Gastrocnemius medialis (tissue), 4 donors: ENCODE measurements around the gene ATP11B. TPM values are rescaled to one million over a fixed set of nuclear protein-coding genes. Genes with fewer than 3 reads are reported as not detected.

Source experiments
- ATAC-seq, 2 donors: fragments of 150-250 bp; one replicate each; pipeline ENCODE4 v1.9.1; 2016
- DNase-seq, 2 donors: peaks; one replicate each; pipeline ENCODE4 v3.0.0-alpha.2; 2019
- H3K27ac ChIP-seq, 4 donors: fragments of 200-600 bp; sonication (generic); 1 replicate in 1 of 4; 2 replicates in 3 of 4; pipeline ENCODE4 v1.5.1; 2016 to 2018; ENCODE audit warnings: mild to moderate bottlenecking in 2 of 4, moderate library complexity in 1 of 4
- H3K27me3 ChIP-seq, 3 donors: fragments of 200-600 bp; sonication (generic) in 2 of 3; 1 replicate in 1 of 3; 2 replicates in 2 of 3; pipeline versions ENCODE4 v1.5.1 to v1.6.0; 2016 to 2019; ENCODE audit warnings: mild to moderate bottlenecking in 1 of 3, moderate library complexity in 1 of 3
- H3K36me3 ChIP-seq, 2 donors: fragments of 200-600 bp; sonication (generic) in 1 of 2; one replicate each; pipeline ENCODE4 v1.5.1; 2017 to 2018
- H3K4me1 ChIP-seq, 2 donors: fragments of 200-600 bp; sonication (generic) in 1 of 2; one replicate each; pipeline ENCODE4 v1.5.1; 2016 to 2017; ENCODE audit warnings: mild to moderate bottlenecking in 2 of 2
- H3K4me3 ChIP-seq, 4 donors: fragments of 200-600 bp; sonication (generic) in 3 of 4; 1 replicate in 1 of 4; 2 replicates in 3 of 4; pipeline ENCODE4 v1.5.1; 2016 to 2019; ENCODE audit warnings: mild to moderate bottlenecking in 2 of 4
- H3K9me3 ChIP-seq, 3 donors: fragments of 200-600 bp; sonication (generic) in 2 of 3; 1 replicate in 1 of 3; 2 replicates in 2 of 3; pipeline ENCODE4 v1.5.1; 2016 to 2019
- POLR2A ChIP-seq, 2 donors: fragments of 450-650 bp; IDR thresholded peaks; one replicate each; pipeline ENCODE4 v1.6.1; 2017; ENCODE audit warnings: antibody characterized with exemption in 2 of 2, mild to moderate bottlenecking in 2 of 2, moderate library complexity in 2 of 2
- in situ Hi-C, 4 donors: fragments of 200-750 bp; cut with MboI; loops; one replicate each; pipeline versions ENCODE4 v1.15.0 to v1.8.0; 2017; ENCODE audit warnings: low sequenced_read_pairs in 4 of 4
- intact Hi-C: fragments of 100-400 bp; cut with DNase I; formaldehyde crosslinking; loops from one replicate; pipeline ENCODE4 v1.15.1; 2023; ENCODE audit warnings: low total_unique reads
- total RNA-seq, 4 donors: library from RNA; depleted of rRNA; stranded (reverse); fragments of >200 nt; gene quantifications; one replicate each; pipeline versions ENCODE4 v1.1.0 to v1.2.3, GENCODE V29; 2016
- TF ChIP-seq, protein P1 (sequence below), 5 experiments: fragments of 450-650 bp in 3 of 5; fragments of 200-600 bp in 2 of 5; sonication (generic) in 2 of 5; IDR thresholded peaks in 4 of 5; conservative IDR thresholded peaks in 1 of 5; 1 replicate in 4 of 5; 2 replicates in 1 of 5; pipeline ENCODE4 v1.5.1; 2016 to 2019; ENCODE audit warnings: antibody characterized with exemption in 5 of 5, mild to moderate bottlenecking in 3 of 5, moderate library complexity in 3 of 5

The ATP11B gene
- total RNA-seq, 4 donors from 2014 or later: 16.3 to 44.6 (median 23.4) TPM

DNA sequence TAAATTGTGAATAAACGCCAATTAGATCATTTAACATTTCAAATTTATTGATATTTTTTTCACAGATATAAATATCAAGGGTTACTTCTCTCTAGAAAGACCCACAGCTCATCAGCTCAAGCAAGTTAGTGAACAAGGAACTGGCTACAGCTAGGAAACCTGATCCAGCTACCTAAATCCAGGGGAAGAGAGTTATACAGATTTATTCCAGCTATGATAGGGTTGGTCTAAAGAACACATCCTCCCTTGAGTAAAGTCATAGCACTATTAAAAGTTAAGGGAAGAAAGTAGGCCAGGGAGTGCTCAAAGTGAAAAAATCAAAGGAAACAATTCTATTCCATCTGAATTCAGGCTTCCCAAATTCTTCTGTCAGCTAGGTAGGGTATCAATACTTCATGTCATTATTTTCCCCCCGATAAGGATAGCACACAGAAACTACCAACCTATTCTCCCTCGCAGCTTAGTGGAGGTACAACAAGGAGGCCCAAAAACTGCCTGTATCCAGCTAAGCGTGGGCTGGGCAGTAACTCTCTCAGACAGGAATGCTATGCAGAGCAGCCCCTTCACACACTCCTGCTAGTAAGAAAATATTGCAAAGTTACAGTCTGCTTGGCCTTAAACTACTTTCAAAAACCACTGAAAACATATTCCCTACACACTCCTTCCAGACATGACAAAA, 143.1 kb downstream of the ATP11B start:
- H3K36me3 ChIP-seq: no peaks in the 10 kb centered on the region
- no peak overlapping the region for H3K4me3 ChIP-seq
- ATAC-seq (peak; percentile 63 to 82), DNase-seq (no peak)
- H3K4me1 ChIP-seq: peaks cover 21 to 53% of the 10 kb centered on the region in 2 donors
- H3K27me3 ChIP-seq: no peaks in the 10 kb centered on the region
- TF ChIP-seq, protein P1, sequence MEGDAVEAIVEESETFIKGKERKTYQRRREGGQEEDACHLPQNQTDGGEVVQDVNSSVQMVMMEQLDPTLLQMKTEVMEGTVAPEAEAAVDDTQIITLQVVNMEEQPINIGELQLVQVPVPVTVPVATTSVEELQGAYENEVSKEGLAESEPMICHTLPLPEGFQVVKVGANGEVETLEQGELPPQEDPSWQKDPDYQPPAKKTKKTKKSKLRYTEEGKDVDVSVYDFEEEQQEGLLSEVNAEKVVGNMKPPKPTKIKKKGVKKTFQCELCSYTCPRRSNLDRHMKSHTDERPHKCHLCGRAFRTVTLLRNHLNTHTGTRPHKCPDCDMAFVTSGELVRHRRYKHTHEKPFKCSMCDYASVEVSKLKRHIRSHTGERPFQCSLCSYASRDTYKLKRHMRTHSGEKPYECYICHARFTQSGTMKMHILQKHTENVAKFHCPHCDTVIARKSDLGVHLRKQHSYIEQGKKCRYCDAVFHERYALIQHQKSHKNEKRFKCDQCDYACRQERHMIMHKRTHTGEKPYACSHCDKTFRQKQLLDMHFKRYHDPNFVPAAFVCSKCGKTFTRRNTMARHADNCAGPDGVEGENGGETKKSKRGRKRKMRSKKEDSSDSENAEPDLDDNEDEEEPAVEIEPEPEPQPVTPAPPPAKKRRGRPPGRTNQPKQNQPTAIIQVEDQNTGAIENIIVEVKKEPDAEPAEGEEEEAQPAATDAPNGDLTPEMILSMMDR (IDR thresholded peaks at IDR 0.05 in 4 of 5, conservative IDR thresholded peaks at IDR 0.05 in 1 of 5): no peak
- TF ChIP-seq POLR2A (IDR thresholded peaks at IDR 0.05): no peak
- peak overlapping the region; percentile 17 to 69 (median 38) for H3K27ac ChIP-seq
- intact Hi-C loops (no loop called here), in situ Hi-C loops (no loop called here)
- H3K9me3 ChIP-seq: no peaks in the 10 kb centered on the region

DNA sequence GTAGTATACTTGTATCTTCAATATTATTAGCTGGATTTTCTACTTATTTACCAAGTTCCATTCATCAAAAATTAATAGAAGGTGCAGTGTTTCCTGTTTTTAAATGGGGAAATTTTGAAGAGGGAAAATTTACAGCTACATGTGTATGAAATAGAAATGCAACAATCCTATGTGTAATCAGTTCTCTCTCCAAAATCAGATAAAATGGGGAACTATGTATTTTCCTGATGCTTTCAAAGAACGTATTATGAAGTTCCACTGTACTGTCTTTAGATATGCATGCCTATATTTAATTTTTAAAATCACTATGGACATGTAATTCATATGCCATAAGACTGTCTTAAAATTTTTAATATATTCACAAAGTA, 143.6 kb downstream of the ATP11B start:
- intact Hi-C loops (no loop called here), in situ Hi-C loops (no loop called here)
- no peak for DNase-seq
- Histone ChIP-seq H3K4me3 (no peak overlapping the region), H3K27ac (peak overlapping the region in 2 of 4 donors; percentile 56 to 69), H3K36me3 (no peaks in the 10 kb centered on the region), H3K4me1 (peaks cover 21 to 53% of the 10 kb centered on the region in 2 donors), H3K9me3 (no peaks in the 10 kb centered on the region), H3K27me3 (no peaks in the 10 kb centered on the region)
- no peak for TF ChIP-seq POLR2A (IDR thresholded peaks at IDR 0.05)
- TF ChIP-seq, protein P1 (IDR thresholded peaks at IDR 0.05 in 4 of 5, conservative IDR thresholded peaks at IDR 0.05 in 1 of 5): no peak
- no peak for ATAC-seq

DNA sequence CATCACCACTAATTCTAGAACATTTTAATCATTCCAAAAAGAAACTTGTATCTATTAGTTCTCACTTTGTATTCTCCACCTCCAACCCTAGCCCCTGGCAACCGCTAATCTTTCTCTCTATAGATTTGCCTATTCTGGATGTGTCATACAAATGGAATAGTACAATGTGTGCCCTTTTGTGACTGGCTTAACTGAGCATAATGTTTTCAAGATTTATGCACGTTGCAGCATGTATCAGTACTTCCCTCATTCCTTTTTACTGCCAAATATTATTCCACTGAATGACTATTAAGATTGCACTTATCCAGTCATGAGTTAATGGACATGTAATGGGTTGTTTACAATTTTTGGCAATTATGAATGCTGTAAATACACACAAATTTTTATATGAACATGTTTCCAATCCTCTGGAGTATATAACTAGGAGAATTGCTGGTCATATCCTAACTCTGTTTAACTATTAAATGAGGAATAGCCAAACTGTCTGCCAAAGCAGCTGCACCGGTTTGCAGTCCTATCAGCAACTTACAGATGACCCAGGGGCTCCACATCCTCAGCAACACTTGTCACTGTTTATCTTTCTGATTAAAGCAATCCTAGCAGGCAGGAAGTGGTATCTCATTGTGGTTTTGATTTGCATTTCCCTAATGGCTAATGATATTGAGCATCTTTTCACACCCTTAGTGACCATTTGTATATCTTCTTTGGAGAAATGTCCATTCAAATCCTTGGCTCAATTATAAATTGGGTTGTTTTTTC, 144.2 kb downstream of the ATP11B start:
- DNase-seq (no peak), ATAC-seq (peak in 1 of 2 donors; percentile 51)
- no peaks in the 10 kb centered on the region for H3K27me3 ChIP-seq
- peaks cover 21 to 53% of the 10 kb centered on the region in 2 donors for H3K4me1 ChIP-seq
- TF ChIP-seq, protein P1 (IDR thresholded peaks at IDR 0.05 in 4 of 5, conservative IDR thresholded peaks at IDR 0.05 in 1 of 5): no peak
- H3K27ac ChIP-seq: peak overlapping the region in 2 of 4 donors; percentile 56 to 69
- H3K36me3 ChIP-seq: no peaks in the 10 kb centered on the region
- no peaks in the 10 kb centered on the region for H3K9me3 ChIP-seq
- intact Hi-C loops: no loop called here
- in situ Hi-C loops: no loop called here
- no peak overlapping the region for H3K4me3 ChIP-seq

DNA sequence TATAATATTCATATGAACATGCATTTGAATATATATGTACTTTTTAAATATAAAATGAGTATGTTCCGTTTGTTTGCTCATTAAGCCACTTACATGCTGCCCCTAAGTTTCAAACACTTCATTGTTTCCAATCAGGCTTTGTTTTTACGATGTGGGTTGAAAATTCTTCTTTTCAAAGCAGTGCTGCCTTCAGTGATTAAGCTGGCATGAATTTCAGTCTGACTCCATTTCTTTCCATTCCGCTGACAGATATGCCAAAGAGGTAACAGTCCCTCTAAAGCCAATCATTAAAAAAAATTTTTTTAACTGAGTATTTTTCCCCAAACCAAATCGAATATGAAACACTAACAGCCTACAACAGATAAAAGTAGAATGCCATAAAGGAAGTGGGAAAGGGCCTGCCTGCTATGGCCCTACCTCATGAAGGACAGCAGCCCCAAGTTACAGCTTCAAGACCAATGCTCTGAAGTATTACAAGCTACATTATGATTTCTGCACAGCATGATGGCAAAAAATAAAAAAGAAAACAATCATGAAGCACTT, 147.0 kb downstream of the ATP11B start:
- Histone ChIP-seq H3K27me3 (no peaks in the 10 kb centered on the region), H3K4me3 (no peak overlapping the region), H3K9me3 (no peaks in the 10 kb centered on the region), H3K27ac (no peak overlapping the region), H3K4me1 (peaks cover 21 to 52% of the 10 kb centered on the region in 2 donors), H3K36me3 (peaks cover 4 to 9% of the 10 kb centered on the region in 2 donors)
- in situ Hi-C loops (no loop called here), intact Hi-C loops (no loop called here)
- DNase-seq (no peak), ATAC-seq (no peak)
- no peak for TF ChIP-seq POLR2A (IDR thresholded peaks at IDR 0.05)
- TF ChIP-seq, protein P1 (IDR thresholded peaks at IDR 0.05 in 4 of 5, conservative IDR thresholded peaks at IDR 0.05 in 1 of 5): no peak
